ENCODE measurements around the gene IFIT3. TPM values are rescaled to one million over a fixed set of nuclear protein-coding genes. Genes with fewer than 3 reads are reported as not detected.
A peak's percentile ranks its signal among the peaks of the same experiment; 100 is the strongest.

The IFIT3 gene
- polyA plus RNA-seq, 1 of the 3 experiments (the other 2 are of a cell fraction) = 3.2 TPM

- H2AFZ ChIP-seq (ENCODE audit: low read depth) = no peak overlapping the region
- no peaks in the 10 kb centered on the region for H3K79me2 ChIP-seq (ENCODE audit: insufficient read depth)
- H3K4me1 ChIP-seq (ENCODE audit: control insufficient read depth in 1 of 2, insufficient read depth in 2 of 2, low read depth in 1 of 2, low read length in 1 of 2) = peaks cover 10 to 20% of the 10 kb centered on the region in 2 experiments
- no peaks in the 10 kb centered on the region for H4K20me1 ChIP-seq (ENCODE audit: insufficient read depth)
- no peaks in the 10 kb centered on the region for H3K9me3 ChIP-seq
- no peaks in the 10 kb centered on the region for H3K27me3 ChIP-seq (ENCODE audit: insufficient read depth)
- no peak overlapping the region for H3K4me3 ChIP-seq (ENCODE audit: low read depth in 2 of 2, low read length in 1 of 2)
- CTCF ChIA-PET = interaction anchor here (0.7 to 3.3 kb wide), 2 partner anchors 9 to 14 kb away, joined by 3 to 15 read pairs; no protein-coding TSS in a partner anchor
- no peaks in the 10 kb centered on the region for H3K9me2 ChIP-seq
- H3K27ac ChIP-seq (ENCODE audit: low read depth in 2 of 2, low read length in 1 of 2) = peak overlapping the region; percentile 57 to 92
- peak overlapping the region; percentile 36; the same call in 1 of the 2 replicates for H3K4me2 ChIP-seq
- no peaks in the 10 kb centered on the region for H3K36me3 ChIP-seq (replicated peaks in 1 of 2; ENCODE audit: control insufficient read depth in 1 of 2, insufficient read depth in 2 of 2, low read length in 1 of 2)
- peaks cover 4% of the 10 kb centered on the region for H3F3A ChIP-seq (replicated peaks; ENCODE audit: insufficient read depth)
- TF ChIP-seq JUND (IDR thresholded peaks at IDR 0.05) (no peak), EZH2phosphoT487 (IDR thresholded peaks at IDR 0.05; ENCODE audit: borderline replicate concordance, low read depth) (no peak), GABPA (IDR thresholded peaks at IDR 0.05; ENCODE audit: low read depth) (no peak), ELF1 (IDR thresholded peaks at IDR 0.05) (no peak), GATA2 (CRISPR knock-in tag; IDR thresholded peaks at IDR 0.05) (peak; percentile 74), NFIC (IDR thresholded peaks at IDR 0.05; ENCODE audit: borderline replicate concordance) (no peak)
- POLR2A ChIA-PET = interaction anchor here (0.9 kb wide), 1 partner anchor 91 kb away, joined by 3 read pairs; no protein-coding TSS in a partner anchor
- DNase-seq = peak; percentile 40
- H3K9ac ChIP-seq = no peak overlapping the region
Observed at GRCh38 chr10:89374713-89375141, 46.9 kb downstream of the IFIT3 start.

- CTCF ChIA-PET = interaction anchor here (1.5 to 1.6 kb wide), 2 partner anchors 9 to 11 kb away, joined by 8 read pairs; no protein-coding TSS in a partner anchor
- POLR2A ChIA-PET = no interaction called here
Observed at GRCh38 chr10:89377705-89378637, 50.2 kb downstream of the IFIT3 start, which contains the start of gene IFIT1B. Gene IFIT1B (plus strand): TSS chr10:89378056. CDS start chr10:89378136, 80 bp downstream.

More at GRCh38 chr10:89377705-89378637, 50.2 kb downstream of the IFIT3 start, which contains the start of gene IFIT1B:
- TF ChIP-seq PBX3 (IDR thresholded peaks at IDR 0.05) = no peak
- no peak for TF ChIP-seq JUND (IDR thresholded peaks at IDR 0.05)
- peak; percentile 82 for TF ChIP-seq REST (IDR thresholded peaks at IDR 0.05; ENCODE audit: low read depth, low read length)
- Histone ChIP-seq H2AFZ (ENCODE audit: low read depth) (no peak within 1 kb of the TSS), H3K4me2 (no peak within 1 kb of the TSS), H3K79me2 (ENCODE audit: insufficient read depth) (no peaks in the 10 kb centered on the region), H3K27ac (ENCODE audit: low read depth in 2 of 2, low read length in 1 of 2) (no peak within 1 kb of the TSS), H3F3A (replicated peaks; ENCODE audit: insufficient read depth) (peaks cover 4% of the 10 kb centered on the region), H3K9me3 (no peaks in the 10 kb centered on the region), H3K4me3 (ENCODE audit: low read depth in 2 of 2, low read length in 1 of 2) (no peak within 1 kb of the TSS), H3K9me2 (no peaks in the 10 kb centered on the region), H3K9ac (no peak within 1 kb of the TSS), H3K4me1 (ENCODE audit: control insufficient read depth in 1 of 2, insufficient read depth in 2 of 2, low read depth in 1 of 2, low read length in 1 of 2) (peaks cover 10 to 20% of the 10 kb centered on the region in 2 experiments), H4K20me1 (ENCODE audit: insufficient read depth) (no peaks in the 10 kb centered on the region), H3K36me3 (replicated peaks in 1 of 2; ENCODE audit: control insufficient read depth in 1 of 2, insufficient read depth in 2 of 2, low read length in 1 of 2) (no peaks in the 10 kb centered on the region), H3K27me3 (ENCODE audit: insufficient read depth) (no peaks in the 10 kb centered on the region)
- WGBS (ENCODE audit: low lambda C conversion rate) = 76% methylated on average over 5 of the region's 5 CpGs
- no peak for DNase-seq

All from SK-N-SH (cell line).